Measurements from ENCODE around the gene GTPBP6. TPM values are rescaled to one million over a fixed set of nuclear protein-coding genes. Genes with fewer than 3 reads are reported as not detected.

The GTPBP6 gene
- total RNA-seq, 4 donors from 2014 or later, result 20.2 to 35.8 (median 27.9) TPM

- TF ChIP-seq CTCF (IDR thresholded peaks at IDR 0.05; ENCODE audit: low read depth), result no peak
Measured at GRCh38 chrX:332916-333610, 14.5 kb upstream of the GTPBP6 start.

GRCh38 chrX:332496-332860 lies 13.9 kb upstream of the GTPBP6 start:
- TF ChIP-seq CTCF (IDR thresholded peaks at IDR 0.05; ENCODE audit: low read depth), result no peak

- no peak for TF ChIP-seq CTCF (IDR thresholded peaks at IDR 0.05; ENCODE audit: low read depth)
Measured at GRCh38 chrX:331825-332495, 13.4 kb upstream of the GTPBP6 start.

GRCh38 chrX:331151-331824 lies 12.7 kb upstream of the GTPBP6 start:
- no peak for TF ChIP-seq CTCF (IDR thresholded peaks at IDR 0.05; ENCODE audit: low read depth)

GRCh38 chrX:330726-331150 lies 12.1 kb upstream of the GTPBP6 start:
- TF ChIP-seq CTCF (IDR thresholded peaks at IDR 0.05; ENCODE audit: low read depth), result no peak

- TF ChIP-seq CTCF (IDR thresholded peaks at IDR 0.05; ENCODE audit: low read depth), result no peak
Measured at GRCh38 chrX:329291-329910, 10.8 kb upstream of the GTPBP6 start.

- no peak for TF ChIP-seq CTCF (IDR thresholded peaks at IDR 0.05; ENCODE audit: low read depth)
Measured at GRCh38 chrX:327660-328126, 9.1 kb upstream of the GTPBP6 start.

All from subcutaneous adipose tissue (tissue), 4 donors.